ENCODE measurements around the gene GPC6.

GPC6 gene

GRCh38 chr13:94020426-94020825, 793.8 kb downstream of the GPC6 start:
- Histone ChIP-seq H3K36me3 (ENCODE audit: insufficient read depth, low read length) (no peaks in the 10 kb centered on the region), H3K9ac (ENCODE audit: low read depth, low read length) (no peak overlapping the region), H3K4me1 (ENCODE audit: insufficient read depth, low read length) (no peaks in the 10 kb centered on the region), H3K9me3 (ENCODE audit: control insufficient read depth, insufficient read depth, low read length) (no peaks in the 10 kb centered on the region)

- Histone ChIP-seq H3K9me3 (ENCODE audit: control insufficient read depth, insufficient read depth, low read length) (no peaks in the 10 kb centered on the region), H3K4me1 (ENCODE audit: insufficient read depth, low read length) (no peaks in the 10 kb centered on the region), H3K36me3 (ENCODE audit: insufficient read depth, low read length) (no peaks in the 10 kb centered on the region), H3K9ac (ENCODE audit: low read depth, low read length) (no peak overlapping the region)
These were observed 794.2 kb downstream of the GPC6 start for GRCh38 chr13:94020833-94021232.

- H3K9ac ChIP-seq (ENCODE audit: low read depth, low read length) = no peak overlapping the region
These were observed 801.6 kb downstream of the GPC6 start for GRCh38 chr13:94028234-94028633.

GRCh38 chr13:94028650-94029049, 802.0 kb downstream of the GPC6 start:
- no peaks in the 10 kb centered on the region for H3K36me3 ChIP-seq (ENCODE audit: insufficient read depth, low read length)
- no peaks in the 10 kb centered on the region for H3K9me3 ChIP-seq (ENCODE audit: control insufficient read depth, insufficient read depth, low read length)

More at GRCh38 chr13:94028234-94028633, 801.6 kb downstream of the GPC6 start:
- peaks cover 8% of the 10 kb centered on the region; the same call in 1 of the 2 replicates for H3K4me1 ChIP-seq (ENCODE audit: insufficient read depth, low read length)
- H3K36me3 ChIP-seq (ENCODE audit: insufficient read depth, low read length) = no peaks in the 10 kb centered on the region
- H3K9me3 ChIP-seq (ENCODE audit: control insufficient read depth, insufficient read depth, low read length) = no peaks in the 10 kb centered on the region

GRCh38 chr13:94030415-94031119, 804.0 kb downstream of the GPC6 start:
- no peaks in the 10 kb centered on the region for H3K9me3 ChIP-seq (ENCODE audit: control insufficient read depth, insufficient read depth, low read length)
- peaks cover 11% of the 10 kb centered on the region; the same call in 1 of the 2 replicates for H3K4me1 ChIP-seq (ENCODE audit: insufficient read depth, low read length)
- no peak overlapping the region for H3K9ac ChIP-seq (ENCODE audit: low read depth, low read length)
- no peaks in the 10 kb centered on the region for H3K36me3 ChIP-seq (ENCODE audit: insufficient read depth, low read length)

More at GRCh38 chr13:94028650-94029049, 802.0 kb downstream of the GPC6 start:
- H3K4me1 ChIP-seq (ENCODE audit: insufficient read depth, low read length) = peaks cover 11% of the 10 kb centered on the region; the same call in 1 of the 2 replicates
- no peak overlapping the region for H3K9ac ChIP-seq (ENCODE audit: low read depth, low read length)

GRCh38 chr13:94031609-94032008, 805.0 kb downstream of the GPC6 start:
- Histone ChIP-seq H3K36me3 (ENCODE audit: insufficient read depth, low read length) (no peaks in the 10 kb centered on the region; the same call in 1 of the 2 replicates), H3K9ac (ENCODE audit: low read depth, low read length) (no peak overlapping the region), H3K9me3 (ENCODE audit: control insufficient read depth, insufficient read depth, low read length) (no peaks in the 10 kb centered on the region), H3K4me1 (ENCODE audit: insufficient read depth, low read length) (peaks cover 11% of the 10 kb centered on the region; the same call in 1 of the 2 replicates)

- Histone ChIP-seq H3K9ac (ENCODE audit: low read depth, low read length) (no peak overlapping the region), H3K4me1 (ENCODE audit: insufficient read depth, low read length) (peaks cover 11% of the 10 kb centered on the region; the same call in 1 of the 2 replicates), H3K9me3 (ENCODE audit: control insufficient read depth, insufficient read depth, low read length) (no peaks in the 10 kb centered on the region), H3K36me3 (ENCODE audit: insufficient read depth, low read length) (no peaks in the 10 kb centered on the region; the same call in 1 of the 2 replicates)
These were observed 806.5 kb downstream of the GPC6 start for GRCh38 chr13:94033098-94033497.

- Histone ChIP-seq H3K9ac (ENCODE audit: low read depth, low read length) (no peak overlapping the region), H3K9me3 (ENCODE audit: control insufficient read depth, insufficient read depth, low read length) (no peaks in the 10 kb centered on the region), H3K4me1 (ENCODE audit: insufficient read depth, low read length) (0 out of 2 replicates have a peak, but pooled peaks cover 6% of the 10 kb centered on the region), H3K36me3 (ENCODE audit: insufficient read depth, low read length) (no peaks in the 10 kb centered on the region; the same call in 1 of the 2 replicates)
These were observed 807.4 kb downstream of the GPC6 start for GRCh38 chr13:94033830-94034642.

GRCh38 chr13:94050039-94050438, 823.4 kb downstream of the GPC6 start:
- no peaks in the 10 kb centered on the region for H3K4me1 ChIP-seq (ENCODE audit: insufficient read depth, low read length)
- H3K36me3 ChIP-seq (ENCODE audit: insufficient read depth, low read length) = no peaks in the 10 kb centered on the region
- no peak overlapping the region for H3K9ac ChIP-seq (ENCODE audit: low read depth, low read length)
- no peaks in the 10 kb centered on the region for H3K9me3 ChIP-seq (ENCODE audit: control insufficient read depth, insufficient read depth, low read length)

GRCh38 chr13:94050686-94051085, 824.1 kb downstream of the GPC6 start:
- Histone ChIP-seq H3K9me3 (ENCODE audit: control insufficient read depth, insufficient read depth, low read length) (no peaks in the 10 kb centered on the region), H3K4me1 (ENCODE audit: insufficient read depth, low read length) (no peaks in the 10 kb centered on the region)

GRCh38 chr13:94053986-94054593, 827.5 kb downstream of the GPC6 start:
- no peaks in the 10 kb centered on the region for H3K4me1 ChIP-seq (ENCODE audit: insufficient read depth, low read length)
- no peak overlapping the region for H3K9ac ChIP-seq (ENCODE audit: low read depth, low read length)
- no peaks in the 10 kb centered on the region for H3K9me3 ChIP-seq (ENCODE audit: control insufficient read depth, insufficient read depth, low read length)
- H3K36me3 ChIP-seq (ENCODE audit: insufficient read depth, low read length) = no peaks in the 10 kb centered on the region

More at GRCh38 chr13:94050686-94051085, 824.1 kb downstream of the GPC6 start:
- H3K9ac ChIP-seq (ENCODE audit: low read depth, low read length) = no peak overlapping the region
- H3K36me3 ChIP-seq (ENCODE audit: insufficient read depth, low read length) = no peaks in the 10 kb centered on the region

GRCh38 chr13:94056362-94056990, 829.9 kb downstream of the GPC6 start:
- no peaks in the 10 kb centered on the region for H3K9me3 ChIP-seq (ENCODE audit: control insufficient read depth, insufficient read depth, low read length)
- H3K36me3 ChIP-seq (ENCODE audit: insufficient read depth, low read length) = no peaks in the 10 kb centered on the region
- H3K4me1 ChIP-seq (ENCODE audit: insufficient read depth, low read length) = no peaks in the 10 kb centered on the region
- H3K9ac ChIP-seq (ENCODE audit: low read depth, low read length) = no peak overlapping the region

- no peaks in the 10 kb centered on the region for H3K36me3 ChIP-seq (ENCODE audit: insufficient read depth, low read length)
- no peak overlapping the region for H3K9ac ChIP-seq (ENCODE audit: low read depth, low read length)
- H3K9me3 ChIP-seq (ENCODE audit: control insufficient read depth, insufficient read depth, low read length) = no peaks in the 10 kb centered on the region
- H3K4me1 ChIP-seq (ENCODE audit: insufficient read depth, low read length) = no peaks in the 10 kb centered on the region
These were observed 831.1 kb downstream of the GPC6 start for GRCh38 chr13:94057618-94058186.
